IMR-90 (cell line): ENCODE measurements around the gene MAST3. TPM values are rescaled to one million over a fixed set of nuclear protein-coding genes. Genes with fewer than 3 reads are reported as not detected.

ENCODE experiments used
- ATAC-seq: fragments of 200-7000 bp; cut with Tn5 transposase; 2 replicates; pipeline ENCODE4 v1.9.1; 2020; ENCODE audit warnings: low read depth, mild to moderate bottlenecking, moderate library complexity
- BruUV-seq: library from RNA; stranded (reverse); fragments of 400-500 nt; replicated peaks from 2 replicates; lab custom pipeline; 2021; lab: Mats Ljungman, UMichigan
- CTCF ChIA-PET: fragments of 300-600 bp; formaldehyde crosslinking; extraction: SDS; loops from one replicate; lab custom pipeline; 2021; ENCODE audit warnings: antibody characterized with exemption; lab: Yijun Ruan, JAX
- POLR2A ChIA-PET: fragments of 300-600 bp; sonication (Branson Sonifier 250); formaldehyde crosslinking; loops from one replicate; lab custom pipeline; 2022; ENCODE audit warnings: antibody characterized with exemption; ENCODE audit not compliant: unreplicated experiment; lab: Charles Lee
- DNase-seq: peaks from one replicate; pipeline ENCODE4 v3.0.0; 2013
- H2AFZ ChIP-seq: replicated peaks from 2 replicates; pipeline ENCODE3; 2013; ENCODE audit warnings: low read length, mild to moderate bottlenecking; ENCODE audit not compliant: poor library complexity
- H2AK5ac ChIP-seq: 2 replicates; pipeline ENCODE4 v1.6.1; 2013; ENCODE audit warnings: low read depth, low read length, inconsistent platforms
- H2AK9ac ChIP-seq: replicated peaks from 2 replicates; pipeline ENCODE3; 2013; ENCODE audit warnings: mild to moderate bottlenecking, low read depth, low read length, moderate library complexity; ENCODE audit not compliant: poor library complexity
- H2BK120ac ChIP-seq: 2 replicates; pipeline ENCODE4 v1.6.1; 2013; ENCODE audit warnings: low read depth, low read length, inconsistent platforms
- H2BK15ac ChIP-seq: 3 replicates; pipeline ENCODE4 v1.6.1; 2013; ENCODE audit warnings: low read depth, low read length, inconsistent platforms
- H2BK20ac ChIP-seq: 2 replicates; pipeline ENCODE4 v1.6.1; 2013; ENCODE audit warnings: low read depth, mild to moderate bottlenecking, inconsistent platforms, low read length, moderate library complexity
- H2BK5ac ChIP-seq: 2 replicates; pipeline ENCODE4 v1.6.1; 2013; ENCODE audit warnings: mild to moderate bottlenecking, low read depth, low read length, inconsistent platforms; ENCODE audit not compliant: poor library complexity, severe bottlenecking
- H3K14ac ChIP-seq: replicated peaks from 2 replicates; pipeline ENCODE4 v1.6.1; 2013; ENCODE audit warnings: low read depth, low read length, inconsistent platforms
- H3K18ac ChIP-seq: 2 replicates; pipeline ENCODE4 v1.6.1; 2013; ENCODE audit warnings: low read depth, low read length, control low read depth
- H3K23ac ChIP-seq: 2 replicates; pipeline ENCODE4 v1.6.1; 2013; ENCODE audit warnings: low read depth, low read length, inconsistent platforms
- H3K27ac ChIP-seq: 2 replicates; pipeline ENCODE4 v1.5.1; 2013; ENCODE audit warnings: mild to moderate bottlenecking, control low read depth, low read length; ENCODE audit not compliant: insufficient read depth
- H3K27me3 ChIP-seq: 2 replicates; pipeline ENCODE4 v1.6.1; 2013; ENCODE audit warnings: low read length; ENCODE audit not compliant: control insufficient read depth, insufficient read depth
- H3K36me3 ChIP-seq: 2 replicates; pipeline ENCODE4 v1.6.1; 2013; ENCODE audit warnings: low read length, mixed read lengths; ENCODE audit not compliant: control insufficient read depth, insufficient read depth
- H3K4ac ChIP-seq: 2 replicates; pipeline ENCODE4 v1.6.1; 2013; ENCODE audit warnings: low read depth, low read length, inconsistent platforms
- H3K4me1 ChIP-seq: 2 replicates; pipeline ENCODE4 v1.6.1; 2013; ENCODE audit warnings: low read length, mixed read lengths; ENCODE audit not compliant: control insufficient read depth, insufficient read depth
- H3K4me2 ChIP-seq: 2 replicates; pipeline ENCODE4 v1.6.1; 2013; ENCODE audit warnings: low read depth, mild to moderate bottlenecking, control low read depth, low read length, moderate library complexity
- H3K4me3 ChIP-seq: 2 replicates; pipeline ENCODE4 v1.5.1; 2013; ENCODE audit warnings: low read depth, mild to moderate bottlenecking, control low read depth, low read length, moderate library complexity; ENCODE audit not compliant: insufficient read depth
- H3K56ac ChIP-seq: 2 replicates; pipeline ENCODE4 v1.6.1; 2013; ENCODE audit warnings: low read length, inconsistent platforms; ENCODE audit not compliant: insufficient read depth; ENCODE audit errors: extremely low read depth
- H3K79me1 ChIP-seq, 2 experiments: 2 replicates each; pipeline ENCODE4 v1.6.1; 2013; ENCODE audit warnings: low read length in 2 of 2, inconsistent platforms in 1 of 2, low read depth in 1 of 2
- H3K9ac ChIP-seq: 2 replicates; pipeline ENCODE4 v1.6.1; 2013; ENCODE audit warnings: low read depth, low read length, control low read depth
- H3K9me1 ChIP-seq: 2 replicates; pipeline ENCODE4 v1.6.1; 2013; ENCODE audit warnings: low read length, inconsistent platforms; ENCODE audit not compliant: insufficient read depth
- H3K9me3 ChIP-seq: 2 replicates; pipeline ENCODE4 v1.6.1; 2013; ENCODE audit warnings: low read length; ENCODE audit not compliant: control insufficient read depth, insufficient read depth
- H4K20me1 ChIP-seq: 2 replicates; pipeline ENCODE4 v1.6.1; 2013; ENCODE audit warnings: low read length, inconsistent platforms; ENCODE audit not compliant: insufficient read depth
- H4K5ac ChIP-seq: 2 replicates; pipeline ENCODE4 v1.6.1; 2013; ENCODE audit warnings: mild to moderate bottlenecking, low read depth, low read length, control low read depth
- H4K8ac ChIP-seq, 2 experiments: 2 replicates each; pipeline ENCODE4 v1.6.1; 2013; ENCODE audit warnings: low read depth in 2 of 2, low read length in 2 of 2, control low read depth in 1 of 2, inconsistent platforms in 1 of 2
- H4K91ac ChIP-seq: 2 replicates; pipeline ENCODE4 v1.6.1; 2013; ENCODE audit warnings: low read depth, low read length, inconsistent platforms; ENCODE audit not compliant: insufficient read depth
- CHD1 ChIP-seq: IDR thresholded peaks from 2 replicates; pipeline ENCODE4 v1.6.1; 2012; ENCODE audit warnings: low read depth, low read length, improper control_type of control experiment
- CTCF ChIP-seq: conservative IDR thresholded peaks from 2 replicates; pipeline ENCODE4 v1.5.1; 2012; ENCODE audit warnings: mild to moderate bottlenecking, low read depth, low read length, improper control_type of control experiment
- ELK1 ChIP-seq: fragments of 150-350 bp; IDR thresholded peaks from 2 replicates; pipeline ENCODE4 v1.6.1; 2016; ENCODE audit warnings: low read depth, mild to moderate bottlenecking, low read length, moderate library complexity, borderline replicate concordance
- MAFK ChIP-seq: IDR thresholded peaks from 2 replicates; pipeline ENCODE4 v1.6.1; 2012; ENCODE audit warnings: low read depth, low read length, improper control_type of control experiment
- MAZ ChIP-seq: IDR thresholded peaks from 2 replicates; pipeline ENCODE4 v1.6.1; 2012; ENCODE audit warnings: low read depth, mild to moderate bottlenecking, low read length, improper control_type of control experiment, moderate library complexity, borderline replicate concordance
- NFE2L2 ChIP-seq: fragments of 150-350 bp; IDR thresholded peaks from 2 replicates; pipeline ENCODE4 v1.6.1; 2016; ENCODE audit warnings: low read depth, mild to moderate bottlenecking, low read length
- POLR2A ChIP-seq: IDR thresholded peaks from 2 replicates; pipeline ENCODE4 v1.6.1; 2012; ENCODE audit warnings: mild to moderate bottlenecking, low read depth, low read length
- RAD21 ChIP-seq: IDR thresholded peaks from 2 replicates; pipeline ENCODE4 v1.6.1; 2012; ENCODE audit warnings: low read length, improper control_type of control experiment
- RCOR1 ChIP-seq: IDR thresholded peaks from 2 replicates; pipeline ENCODE4 v1.6.1; 2012; ENCODE audit warnings: mild to moderate bottlenecking, low read length, improper control_type of control experiment; ENCODE audit not compliant: insufficient replicate concordance
- RFX5 ChIP-seq: IDR thresholded peaks from 2 replicates; pipeline ENCODE4 v1.8.0; 2012; ENCODE audit warnings: low read depth, mild to moderate bottlenecking, low read length, moderate library complexity
- USF2 ChIP-seq: fragments of 150-350 bp; IDR thresholded peaks from 2 replicates; pipeline ENCODE4 v1.6.1; 2017; ENCODE audit warnings: mild to moderate bottlenecking, antibody characterized with exemption, low read length, low read depth
- WGBS, 2 experiments: methylation state at CpG; one replicate each; pipeline versions ENCODE4 v1.1.5 to v1.1.7; 2013; ENCODE audit warnings: missing lambda C conversion rate in 2 of 2; ENCODE audit not compliant: insufficient read length in 1 of 2; ENCODE audit errors: extremely low coverage in 2 of 2; 5-methylcytosine and 5-hydroxymethylcytosine counted together
- dilution Hi-C: fragments of 300-500 bp; cut with HindIII; formaldehyde crosslinking; loops from one replicate; pipeline ENCODE4 v1.14.3; 2018; ENCODE audit warnings: low sequenced_read_pairs; ENCODE audit not compliant: unreplicated experiment
- in situ Hi-C: fragments of 300-500 bp; cut with MboI; formaldehyde crosslinking; loops from 3 replicates; pipeline ENCODE4 v1.14.3; 2019; ENCODE audit warnings: low sequenced_read_pairs, inconsistent platforms, mixed read lengths
- intact Hi-C: fragments of 100-400 bp; cut with micrococcal nuclease; formaldehyde crosslinking; loops from 2 replicates; pipeline ENCODE4 v1.10.0; 2022
- polyA plus RNA-seq, 3 experiments: library from polyadenylated mRNA; depleted of rRNA; stranded (reverse); fragments of >200 nt; gene quantifications; 2 replicates each; pipeline ENCODE4 v1.2.3, GENCODE V29; 2012; ENCODE audit warnings: low replicate concordance in 1 of 3
- total RNA-seq: library from RNA; depleted of rRNA; stranded (reverse); fragments of >200 nt; gene quantifications from 2 replicates; pipeline ENCODE4 v1.2.3, GENCODE V29; 2012

Gene MAST3
- total and polyA plus RNA-seq, 2 of the 4 experiments (the other 2 are of a cell fraction) = 1.3 to 4.3 TPM

GRCh38 chr19:18121166-18121565 is 23.6 kb downstream of the MAST3 start:
- Histone ChIP-seq H3K18ac (no peak overlapping the region), H2BK15ac (no peak overlapping the region), H3K4me1 (peaks cover 13% of the 10 kb centered on the region), H3K36me3 (peaks cover 34% of the 10 kb centered on the region), H3K27ac (no peak overlapping the region), H3K23ac (no peak overlapping the region), H3K9ac (no peak overlapping the region), H4K91ac (no peak overlapping the region), H2BK120ac (no peak overlapping the region), H3K14ac (no peak overlapping the region), H4K8ac (no peak overlapping the region), H3K4ac (no peak overlapping the region), H3K4me3 (no peak overlapping the region), H4K5ac (no peak overlapping the region), H3K4me2 (no peak overlapping the region), H3K27me3 (no peaks in the 10 kb centered on the region), H2AK5ac (no peak overlapping the region), H3K56ac (no peak overlapping the region), H4K20me1 (peaks cover 2% of the 10 kb centered on the region; the same call in 1 of the 2 replicates), H3K9me1 (peaks cover 6% of the 10 kb centered on the region; the same call in 1 of the 2 replicates), H2AFZ (no peak overlapping the region), H2BK20ac (no peak overlapping the region), H3K79me1 (peaks cover 6 to 14% of the 10 kb centered on the region in 2 experiments; a peak in 2 of 4 replicates), H2AK9ac (no peak overlapping the region), H2BK5ac (no peak overlapping the region), H3K9me3 (no peaks in the 10 kb centered on the region)
- intact Hi-C loops (no loop called here), dilution Hi-C loops (no loop called here), in situ Hi-C loops (no loop called here)
- CTCF ChIA-PET = no interaction called here
- no peak for TF ChIP-seq RCOR1
- no peak for TF ChIP-seq MAZ
- no peak for TF ChIP-seq NFE2L2
- no peak for TF ChIP-seq MAFK
- no peak for TF ChIP-seq USF2
- TF ChIP-seq CHD1 = no peak
- TF ChIP-seq RAD21 = no peak
- no peak for TF ChIP-seq CTCF
- no peak for TF ChIP-seq RFX5
- TF ChIP-seq POLR2A = no peak
- TF ChIP-seq ELK1 = no peak
- DNase-seq = no peak
- BruUV-seq = no TSS peak
- no CpG with 5 or more reads among the region's 5 CpGs for WGBS, 2 experiments
- POLR2A ChIA-PET = no interaction called here
- no peak for ATAC-seq
